LNCAP (cell line): ENCODE results near the gene BLMH.

Source experiments
- TF ChIP-seq, protein P1 (sequence below): fragments of 450-650 bp; IDR thresholded peaks from 2 replicates; pipeline ENCODE4 v1.5.1; 2017; ENCODE audit warnings: mild to moderate bottlenecking

The BLMH gene

DNA sequence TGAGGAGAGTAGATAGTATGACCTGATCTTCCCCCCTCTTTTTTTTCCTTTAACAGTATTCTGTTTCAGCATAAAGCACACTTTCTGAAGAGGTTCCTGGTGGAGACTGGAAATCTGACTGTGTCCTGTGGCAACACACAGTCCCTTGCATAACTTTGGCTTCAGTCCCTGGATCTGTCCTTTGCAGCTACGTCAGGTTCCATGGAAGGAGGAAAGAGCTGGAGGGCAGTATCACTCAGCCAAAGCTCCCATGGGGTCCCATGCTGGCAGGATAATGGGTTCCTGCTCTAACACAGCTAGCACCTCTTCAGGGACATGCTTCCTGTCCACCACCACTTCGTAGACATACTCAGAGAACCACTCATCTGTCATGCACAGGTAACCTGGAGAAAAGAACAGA lies 43.0 kb downstream of the BLMH start:
- TF ChIP-seq, protein P1, sequence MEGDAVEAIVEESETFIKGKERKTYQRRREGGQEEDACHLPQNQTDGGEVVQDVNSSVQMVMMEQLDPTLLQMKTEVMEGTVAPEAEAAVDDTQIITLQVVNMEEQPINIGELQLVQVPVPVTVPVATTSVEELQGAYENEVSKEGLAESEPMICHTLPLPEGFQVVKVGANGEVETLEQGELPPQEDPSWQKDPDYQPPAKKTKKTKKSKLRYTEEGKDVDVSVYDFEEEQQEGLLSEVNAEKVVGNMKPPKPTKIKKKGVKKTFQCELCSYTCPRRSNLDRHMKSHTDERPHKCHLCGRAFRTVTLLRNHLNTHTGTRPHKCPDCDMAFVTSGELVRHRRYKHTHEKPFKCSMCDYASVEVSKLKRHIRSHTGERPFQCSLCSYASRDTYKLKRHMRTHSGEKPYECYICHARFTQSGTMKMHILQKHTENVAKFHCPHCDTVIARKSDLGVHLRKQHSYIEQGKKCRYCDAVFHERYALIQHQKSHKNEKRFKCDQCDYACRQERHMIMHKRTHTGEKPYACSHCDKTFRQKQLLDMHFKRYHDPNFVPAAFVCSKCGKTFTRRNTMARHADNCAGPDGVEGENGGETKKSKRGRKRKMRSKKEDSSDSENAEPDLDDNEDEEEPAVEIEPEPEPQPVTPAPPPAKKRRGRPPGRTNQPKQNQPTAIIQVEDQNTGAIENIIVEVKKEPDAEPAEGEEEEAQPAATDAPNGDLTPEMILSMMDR, result no peak

DNA sequence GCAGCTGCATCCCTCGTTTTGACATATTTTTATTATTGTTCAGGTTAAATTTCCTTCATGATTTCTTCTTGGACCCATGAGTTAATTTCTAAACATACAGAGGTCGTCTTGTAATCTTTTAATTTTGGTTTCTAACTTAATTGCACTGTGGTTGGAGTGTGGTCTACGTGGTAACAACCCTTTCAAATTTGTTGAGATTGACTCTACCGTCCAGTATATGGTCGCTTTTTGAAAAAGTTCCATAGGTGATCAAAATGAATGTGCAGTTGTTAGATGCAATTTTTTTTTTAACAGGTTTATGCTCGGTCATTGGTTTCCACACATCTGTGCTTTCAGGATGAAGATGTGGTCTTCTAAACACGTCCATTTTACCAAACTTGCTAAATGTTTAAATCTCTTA lies 45.3 kb downstream of the BLMH start:
- TF ChIP-seq, protein P1, result no peak

DNA sequence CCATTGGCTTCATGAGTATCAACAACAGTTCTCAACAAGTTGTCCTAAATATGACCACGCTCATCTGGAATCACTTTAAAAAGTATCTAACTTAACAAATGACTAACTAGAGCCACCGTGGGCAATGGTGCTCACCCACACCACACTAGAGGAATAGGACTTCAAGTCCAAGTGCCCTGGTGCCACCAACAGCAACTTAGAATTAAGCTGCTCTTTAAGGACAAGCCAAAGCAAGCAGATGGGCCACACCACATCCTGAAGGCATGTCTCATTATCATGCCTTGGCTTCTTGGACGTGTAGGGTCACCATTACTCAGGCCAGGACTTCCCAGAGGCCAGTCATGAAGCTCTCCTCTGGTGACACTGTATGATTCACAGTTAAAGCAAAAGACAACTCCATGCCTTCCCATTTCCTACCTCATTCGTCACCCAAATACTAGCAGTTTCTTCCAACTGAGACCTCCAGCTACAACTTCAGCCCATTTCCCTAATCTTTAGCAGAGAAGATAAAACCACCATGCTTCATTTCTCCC lies 46.8 kb downstream of the BLMH start:
- TF ChIP-seq, protein P1, result no peak

DNA sequence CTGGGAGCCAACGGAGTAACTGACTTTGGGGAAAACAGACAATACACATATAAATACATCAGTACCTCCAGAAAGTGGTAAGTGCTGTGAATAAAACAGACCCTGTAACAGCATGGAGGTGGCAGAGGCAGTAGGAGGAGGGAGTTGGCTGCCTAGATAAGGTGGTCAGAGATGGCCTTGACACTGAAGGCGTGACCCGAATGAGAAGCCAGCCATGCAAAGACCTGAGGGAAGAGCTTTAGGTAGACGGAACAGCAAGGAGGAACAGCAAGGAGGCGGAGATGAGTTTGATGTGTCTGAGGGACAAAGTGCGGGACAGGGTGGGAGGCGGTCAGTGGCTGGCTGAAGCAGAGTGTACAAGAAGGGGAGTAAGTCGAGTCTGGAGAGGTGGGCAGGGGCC lies 48.2 kb downstream of the BLMH start:
- TF ChIP-seq, protein P1, result no peak

DNA sequence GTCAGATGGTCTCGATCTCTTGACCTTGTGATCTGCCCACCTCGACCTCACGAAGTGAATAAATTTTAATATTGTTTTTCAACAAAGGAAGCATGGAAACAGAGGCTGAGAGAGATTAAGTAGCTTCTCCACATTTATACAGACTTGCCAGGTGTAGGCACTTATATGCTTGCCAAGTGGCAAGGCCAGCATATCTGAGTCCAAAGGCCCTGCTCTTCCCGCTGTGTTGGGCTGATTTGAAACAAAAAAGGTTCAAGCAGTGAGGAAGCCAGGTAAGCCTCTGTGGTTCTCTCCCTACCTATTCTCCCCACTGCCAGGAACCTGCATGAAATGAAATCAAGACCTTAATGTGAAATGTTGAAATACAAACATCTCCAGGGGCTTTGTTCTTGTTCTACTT lies 48.7 kb downstream of the BLMH start:
- TF ChIP-seq, protein P1, result no peak

DNA sequence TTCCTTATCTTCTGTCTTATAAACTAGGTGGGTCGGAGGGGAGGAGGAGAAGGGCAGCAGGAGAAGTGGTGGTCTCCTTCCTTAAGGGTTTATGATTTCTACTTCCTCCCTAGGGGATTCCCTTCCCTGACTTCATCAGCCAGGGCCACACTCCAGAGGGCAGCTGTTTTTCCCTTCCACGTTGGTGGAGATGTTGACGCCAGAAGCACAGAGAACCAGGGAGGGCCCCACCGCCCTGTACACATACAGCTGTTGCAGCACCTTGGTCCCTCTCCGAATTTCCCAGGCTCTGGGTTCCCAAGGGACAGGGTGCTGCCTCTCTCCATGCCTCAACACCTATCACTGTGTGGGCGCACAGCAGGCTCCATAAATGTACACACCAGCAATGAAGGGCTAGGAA lies 50.7 kb downstream of the BLMH start:
- TF ChIP-seq, protein P1, result no peak

DNA sequence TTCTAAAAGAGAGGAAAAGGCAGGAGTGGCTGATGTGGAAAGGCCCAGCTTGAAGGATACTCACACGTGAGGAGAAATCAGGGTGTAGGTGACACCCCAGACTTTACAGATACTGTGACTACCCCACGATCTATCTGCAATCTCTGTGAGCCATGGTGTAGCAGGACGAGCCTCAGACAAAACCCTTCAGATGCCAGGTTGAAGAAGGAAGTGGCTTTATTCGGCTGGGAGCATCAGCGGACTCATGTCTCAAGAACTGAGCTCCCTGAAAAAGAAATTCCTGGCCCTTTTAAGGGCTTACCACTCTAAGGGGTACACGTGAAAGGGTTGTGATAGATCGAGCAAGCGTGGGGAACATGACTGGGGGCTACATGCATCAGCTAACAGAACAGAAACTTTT lies 51.6 kb downstream of the BLMH start:
- TF ChIP-seq, protein P1, result no peak

DNA sequence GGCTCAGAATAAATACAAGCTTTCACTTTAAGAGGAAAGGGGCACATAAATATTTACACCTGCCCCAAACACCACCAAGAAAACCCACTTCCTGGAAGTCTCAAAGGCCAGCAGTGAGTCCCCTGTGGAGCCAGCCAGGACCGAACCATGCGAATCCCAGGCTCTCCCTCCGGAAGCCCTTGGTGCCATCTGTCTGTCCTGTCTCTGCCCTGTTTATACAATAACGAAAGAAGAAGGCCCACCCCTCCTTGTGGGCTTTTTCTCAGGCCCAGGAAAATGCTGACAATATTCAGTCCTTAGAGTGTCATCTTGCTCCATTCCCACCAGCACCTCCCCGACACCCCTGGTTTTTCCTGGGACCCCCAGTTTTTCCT lies 52.7 kb downstream of the BLMH start:
- TF ChIP-seq, protein P1, result no peak
